Measurements from ENCODE around the gene PREX1.

GRCh38 chr20:48750376-48750775 lies 77.4 kb downstream of the PREX1 start:
- TF ChIP-seq CTCF (conservative IDR thresholded peaks at IDR 0.05 in 1 of 2, IDR thresholded peaks at IDR 0.05 in 1 of 2; ENCODE audit: low read depth in 1 of 2, low read length in 2 of 2) (no peak), EZH2 (IDR thresholded peaks at IDR 0.05; ENCODE audit: low read length, missing control alignments) (no peak)

Data from fibroblast of lung (primary cell).